AML-193 (cell line): ENCODE data around the gene CC2D1A.
"Not testable (repeated sequence)": the region's sequence is repeated elsewhere in the genome, so short reads cannot be mapped to it uniquely, and the experiment has no call there.

ENCODE experiments used
- DNase-seq, 2 experiments: peaks; one replicate each; lab custom pipeline; 2025; lab: John Stamatoyannopoulos, UW

Gene CC2D1A

DNA sequence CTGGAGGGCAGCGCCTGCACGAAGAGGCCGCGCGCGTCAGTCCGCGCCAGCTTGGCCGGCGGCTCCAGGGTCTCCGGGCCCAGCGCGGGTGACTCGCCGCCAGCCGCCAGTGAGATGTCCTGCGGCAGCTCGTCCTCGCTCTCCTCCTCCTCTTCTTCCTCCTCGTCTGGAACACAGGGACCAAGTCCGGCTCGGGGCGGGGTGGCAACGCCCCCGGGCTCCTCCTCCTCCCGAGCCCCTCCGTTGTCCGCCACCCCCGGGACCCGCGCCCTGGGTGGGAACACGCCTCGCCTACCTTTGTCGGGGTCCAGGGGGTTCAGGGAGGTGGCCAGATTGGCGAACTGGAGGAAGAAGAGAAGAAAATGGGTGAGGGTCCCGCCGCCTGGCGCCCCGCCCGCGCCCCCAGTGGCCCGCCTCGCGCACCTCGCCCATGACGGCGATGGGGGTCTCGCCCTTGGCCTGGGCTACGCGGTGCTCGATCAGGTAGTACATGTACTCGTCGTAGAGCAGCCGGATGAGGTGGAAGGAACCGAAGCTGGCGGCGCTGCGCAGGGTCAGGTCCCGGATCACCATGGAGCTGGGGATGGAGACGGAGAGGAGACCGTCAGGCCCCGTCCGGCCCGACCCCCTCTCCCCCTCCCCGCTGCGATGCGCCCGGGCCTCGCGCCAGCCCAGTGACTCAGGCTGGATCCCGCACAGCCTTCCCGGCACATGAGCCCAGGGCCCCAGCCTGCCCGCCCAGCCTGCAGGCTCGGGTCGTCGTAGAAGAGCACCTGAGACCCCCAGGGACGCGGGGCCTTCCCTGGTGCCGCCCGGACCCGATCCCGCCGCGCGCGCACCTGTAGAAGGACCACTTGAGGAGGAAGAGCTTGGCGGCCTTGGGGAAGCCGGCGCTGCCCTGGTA, 57.0 kb downstream of the CC2D1A start:
- no peak for DNase-seq

DNA sequence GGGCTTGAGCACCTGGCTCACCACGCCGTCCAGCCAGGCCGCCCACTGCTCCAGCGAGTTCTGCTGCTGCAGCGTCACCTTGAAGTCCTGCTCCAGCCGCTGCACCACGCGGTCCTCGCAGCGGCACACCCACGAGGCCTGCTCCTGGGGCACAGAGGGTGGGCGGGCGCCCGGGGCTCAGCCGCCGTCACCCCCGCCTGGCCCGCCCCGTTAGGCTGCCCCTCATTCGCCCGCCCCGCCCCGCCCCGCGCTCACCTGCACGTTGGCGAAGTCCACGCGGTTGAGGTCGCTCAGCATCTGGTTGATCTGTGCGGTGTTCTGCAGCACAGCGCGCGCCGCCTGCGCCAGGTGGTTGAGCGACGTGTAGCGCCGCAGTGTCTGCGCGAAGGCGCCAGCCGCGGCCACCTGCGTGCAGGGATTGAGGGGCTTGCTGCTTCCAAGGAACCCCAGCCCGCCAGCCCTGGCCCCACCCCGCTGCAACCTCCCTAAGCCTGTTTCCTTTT, 57.7 kb downstream of the CC2D1A start:
- no peak for DNase-seq

GRCh38 chr19:13964776-13965175, 58.8 kb downstream of the CC2D1A start:
- no peak for DNase-seq

GRCh38 chr19:13965377-13965896, 59.4 kb downstream of the CC2D1A start:
- no peak for DNase-seq

GRCh38 chr19:13965926-13966683, 60.1 kb downstream of the CC2D1A start:
- no peak for DNase-seq

DNA sequence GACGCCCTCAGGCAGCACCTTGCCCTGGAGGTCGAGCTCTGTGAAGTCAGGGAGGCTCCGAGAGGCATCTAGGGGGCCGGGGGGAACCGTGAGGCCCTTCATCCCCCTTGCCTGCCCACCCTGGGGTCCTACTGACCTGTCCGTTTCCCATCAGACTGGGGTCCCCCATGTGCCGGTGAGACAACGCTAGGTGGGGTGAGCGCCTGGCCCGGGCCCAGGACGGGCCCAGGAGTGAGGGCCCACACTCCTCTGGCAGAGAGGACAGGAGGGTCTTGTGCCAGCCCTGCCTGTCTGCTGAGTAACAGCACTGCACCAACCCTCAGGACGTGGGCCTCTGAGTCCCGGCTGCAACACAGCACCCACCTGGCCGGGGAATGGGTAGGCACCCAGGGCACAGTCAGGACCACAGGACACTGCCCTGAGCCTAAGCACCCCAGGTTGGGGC, 60.7 kb downstream of the CC2D1A start:
- no peak for DNase-seq

DNA sequence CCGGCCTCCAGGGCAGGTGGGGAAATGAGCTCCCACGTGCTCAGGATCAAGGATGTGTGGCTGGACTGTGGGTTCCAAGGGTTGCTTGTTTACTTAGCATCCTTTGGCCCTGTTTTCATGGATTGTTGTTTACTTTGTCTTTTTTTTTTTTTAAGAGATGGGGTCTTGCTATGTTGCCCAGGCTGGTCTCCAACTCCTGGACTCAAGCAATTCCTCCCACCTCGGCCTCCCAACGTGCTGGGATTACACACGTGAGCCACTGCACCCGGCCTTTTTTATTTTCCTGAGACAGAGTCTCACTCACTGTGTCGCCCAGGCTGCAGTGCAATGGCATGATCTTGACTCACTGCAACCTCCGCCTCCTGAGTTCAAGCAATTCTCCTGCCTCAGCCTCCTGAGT, 61.2 kb downstream of the CC2D1A start:
- DNase-seq, result not testable (repeated sequence)

DNA sequence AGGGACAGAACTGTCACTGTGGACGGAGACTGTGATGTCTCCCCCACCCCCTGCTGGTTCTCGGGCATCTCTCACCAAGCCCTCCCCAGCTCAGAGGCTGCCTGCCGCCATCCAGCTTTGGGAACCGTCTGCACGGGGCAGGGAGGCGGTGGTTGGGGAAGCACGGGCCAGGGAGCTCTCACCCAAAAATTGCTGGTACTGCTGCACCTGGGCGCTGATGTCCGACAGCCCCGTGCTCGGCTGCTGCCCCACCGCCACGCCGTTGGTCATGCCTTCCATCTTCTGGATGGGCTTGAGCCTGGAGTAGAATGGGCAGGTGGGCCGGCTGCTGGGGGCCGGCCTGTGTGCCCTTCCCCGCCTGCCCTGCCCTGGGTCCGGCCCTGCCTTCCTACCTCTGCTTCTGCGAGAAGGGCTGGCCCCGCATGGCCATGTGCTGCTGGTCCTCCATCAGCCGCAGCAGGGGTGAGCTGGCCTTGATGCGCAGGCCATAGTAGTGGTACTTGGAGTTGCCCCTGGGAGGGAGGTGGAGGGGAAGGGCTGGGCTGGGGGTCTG, 62.5 kb downstream of the CC2D1A start:
- no peak for DNase-seq

DNA sequence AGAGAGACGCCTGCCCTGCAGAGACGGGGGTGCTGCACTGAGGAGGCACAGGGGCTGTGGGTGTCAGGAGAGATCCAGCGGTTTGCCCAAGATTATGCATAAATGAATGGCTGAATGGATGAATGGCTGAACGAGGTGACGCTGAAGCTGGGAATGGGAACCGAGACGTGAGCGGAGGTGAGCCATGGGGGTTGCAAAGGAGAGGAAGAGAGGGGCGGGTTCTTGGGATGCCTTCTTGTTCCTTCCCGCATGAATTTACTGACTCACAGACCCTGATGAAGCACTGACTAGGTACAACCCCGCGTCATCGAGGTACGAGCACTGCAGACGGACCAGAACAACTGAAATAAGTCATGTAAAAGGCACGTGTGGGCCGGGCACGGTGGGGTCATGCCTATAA, 63.0 kb downstream of the CC2D1A start:
- DNase-seq, result no peak

- no peak for DNase-seq
Observed at GRCh38 chr19:13969897-13970296, 63.9 kb downstream of the CC2D1A start.

DNA sequence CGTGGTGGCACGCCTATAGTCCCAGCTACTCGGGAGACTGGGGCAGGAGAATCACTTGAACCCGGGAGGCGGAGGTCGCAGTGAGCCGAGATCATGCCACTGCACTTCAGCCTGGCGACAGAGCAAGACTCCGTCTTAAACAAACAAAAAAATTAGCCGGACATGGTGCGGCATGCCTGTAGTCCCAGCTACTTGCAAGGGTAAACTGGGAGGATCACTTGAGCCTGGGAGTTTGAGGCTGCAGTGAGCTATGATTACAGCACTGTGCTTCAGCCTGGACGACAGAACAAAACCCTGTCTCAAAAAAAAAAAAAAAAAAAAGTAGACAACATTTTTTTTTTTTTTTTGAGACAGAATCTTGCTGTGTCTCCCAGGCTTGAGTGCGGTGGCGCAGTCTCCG, 65.9 kb downstream of the CC2D1A start:
- DNase-seq, result not testable (repeated sequence)

DNA sequence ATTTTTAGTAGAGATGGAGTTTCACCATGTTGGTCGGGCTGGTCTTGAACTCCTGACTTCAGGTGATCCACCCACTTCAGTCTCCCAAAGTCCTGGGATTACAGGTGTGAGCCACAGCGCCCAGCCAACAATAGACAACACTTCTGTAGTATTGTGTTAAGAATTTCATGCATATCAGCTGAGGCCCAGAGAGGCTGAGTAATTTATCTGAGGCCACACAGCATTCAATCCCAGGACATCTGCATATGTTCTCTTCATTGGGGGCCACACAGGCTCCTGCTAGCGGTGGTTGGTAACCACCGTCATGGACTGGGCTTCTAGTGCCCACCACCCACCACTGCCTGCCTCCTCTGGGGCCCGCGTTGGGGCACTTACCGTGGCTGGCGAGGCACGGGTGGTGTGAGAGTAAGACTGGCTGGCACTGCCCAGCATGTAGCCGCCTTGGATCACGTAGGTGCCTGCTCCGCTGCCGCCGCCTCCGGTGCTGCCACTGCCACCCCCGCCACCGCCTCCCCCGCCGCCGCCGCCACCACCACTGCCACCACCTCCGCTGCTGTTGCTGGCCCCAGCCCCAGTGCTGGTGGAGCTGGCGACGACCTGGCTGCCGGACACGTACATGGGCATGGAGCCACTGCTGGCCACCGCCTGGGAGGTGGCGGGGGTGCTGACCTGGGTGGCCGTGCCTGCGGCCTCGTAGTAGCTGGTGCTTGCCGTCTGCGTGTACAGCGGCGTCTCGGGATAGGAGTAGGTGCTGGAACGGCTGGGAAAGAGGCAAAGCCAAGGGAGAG, 66.6 kb downstream of the CC2D1A start:
- DNase-seq, result no peak

GRCh38 chr19:13973479-13973878, 67.5 kb downstream of the CC2D1A start:
- DNase-seq, result not testable (repeated sequence)

DNA sequence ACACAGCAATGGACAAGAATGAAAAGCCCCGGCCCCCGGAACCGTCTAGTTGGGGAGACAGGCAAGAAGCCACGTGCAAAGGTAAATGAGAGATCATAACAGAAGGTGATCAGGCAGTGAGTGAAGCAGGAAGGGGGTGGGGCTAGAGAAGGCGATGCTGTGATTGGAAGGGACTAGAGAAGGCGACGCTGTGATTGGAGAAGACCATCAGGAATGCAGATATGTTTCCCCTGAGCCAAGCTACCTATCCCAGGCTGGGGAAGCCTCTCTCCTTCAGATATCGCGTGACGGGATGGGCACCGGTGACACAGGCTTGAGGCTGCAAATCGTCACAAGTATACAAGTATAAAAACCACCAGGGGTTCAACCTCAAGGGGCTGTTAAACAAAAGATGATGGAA, 68.1 kb downstream of the CC2D1A start:
- no peak for DNase-seq

DNA sequence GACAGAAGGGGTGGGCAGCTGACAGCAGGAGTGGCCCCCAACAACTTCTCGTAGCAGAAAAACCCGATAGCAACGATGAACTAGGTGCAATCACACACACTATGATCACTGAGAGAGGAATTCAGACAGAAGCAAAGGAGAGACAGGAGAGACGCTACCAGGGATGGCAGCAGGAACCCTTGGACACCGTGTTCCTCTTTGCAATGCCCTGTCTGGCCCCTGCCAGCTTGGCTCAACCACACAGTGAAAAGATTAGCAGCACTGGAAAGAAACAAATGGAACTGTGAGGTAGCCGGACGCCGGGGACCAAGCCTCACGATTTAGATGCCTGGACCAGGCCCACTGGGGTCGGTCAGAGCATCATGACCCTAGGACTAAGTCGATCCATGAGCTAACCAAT, 69.9 kb downstream of the CC2D1A start:
- no peak for DNase-seq

GRCh38 chr19:13976446-13976845, 70.4 kb downstream of the CC2D1A start:
- no peak for DNase-seq

GRCh38 chr19:13977803-13978202, 71.8 kb downstream of the CC2D1A start:
- DNase-seq, result no peak

DNA sequence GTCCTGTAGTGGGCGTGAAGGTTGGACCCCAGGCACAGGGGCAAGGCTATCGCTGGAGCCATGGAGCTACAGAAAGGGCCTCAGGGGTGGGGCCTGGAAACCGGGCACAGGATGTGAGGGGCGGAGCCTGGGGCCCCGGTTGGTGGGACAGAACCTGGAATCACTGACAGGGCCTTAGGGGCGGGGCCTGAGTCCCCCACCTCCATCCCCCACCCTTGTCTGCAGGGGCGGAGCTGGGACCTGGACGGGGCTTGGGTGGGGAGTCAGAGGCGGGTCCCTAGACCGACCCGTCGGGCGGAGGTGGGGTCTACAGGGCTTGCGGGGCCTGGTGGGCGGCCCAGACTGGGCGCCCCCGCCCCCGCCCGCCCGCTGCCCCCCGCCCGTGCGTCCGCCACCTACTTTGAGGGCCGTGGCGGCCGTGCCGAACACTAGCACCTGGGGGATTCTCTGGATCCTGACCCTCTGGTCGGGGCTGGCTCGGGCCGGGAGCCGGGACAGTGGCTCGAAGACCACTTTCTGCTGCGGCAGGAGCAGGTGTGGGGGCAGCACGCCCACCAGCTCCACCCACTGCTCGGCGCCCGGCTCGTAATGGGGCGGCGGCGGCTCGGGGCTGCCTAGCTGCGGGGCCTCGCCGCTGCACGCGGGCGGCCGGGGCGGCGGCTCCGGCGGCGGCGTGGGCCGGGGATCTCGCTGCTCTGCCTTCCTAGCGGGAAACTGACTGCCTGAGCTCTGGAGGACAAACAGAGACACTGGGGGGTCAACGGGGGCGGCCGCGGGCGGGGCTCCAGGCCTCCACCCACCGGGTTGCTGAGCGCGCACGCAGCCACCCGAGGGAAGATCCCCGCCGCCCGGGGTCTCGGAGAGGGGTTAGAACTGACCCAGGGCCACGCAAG, 72.6 kb downstream of the CC2D1A start:
- DNase-seq, result no peak

- no peak for DNase-seq
Observed at GRCh38 chr19:13979244-13979615, 73.2 kb downstream of the CC2D1A start.

- no peak for DNase-seq
Observed at GRCh38 chr19:13979686-13980085, 73.7 kb downstream of the CC2D1A start.

DNA sequence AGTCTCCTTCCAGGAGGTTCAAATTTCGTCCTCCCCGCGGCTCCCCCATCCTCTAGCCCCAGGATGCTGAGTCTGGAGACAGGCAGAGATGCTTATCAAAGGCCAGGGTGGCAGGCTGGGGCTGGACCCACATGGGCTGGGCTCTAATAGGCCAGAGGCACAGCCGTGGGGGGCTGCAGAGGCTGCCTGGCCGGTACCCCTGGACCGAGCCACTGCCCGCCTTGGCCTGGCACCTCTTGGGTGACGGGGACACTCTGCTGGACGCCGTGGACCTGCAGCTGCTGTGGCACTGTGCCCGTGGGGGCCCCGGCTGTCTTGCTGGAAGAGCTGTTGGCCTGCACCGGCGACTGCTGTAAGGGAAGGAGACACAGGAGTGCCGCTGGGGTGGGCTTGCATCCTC, 74.3 kb downstream of the CC2D1A start:
- no peak for DNase-seq
